Measurements from ENCODE around the gene NIN.

DNA sequence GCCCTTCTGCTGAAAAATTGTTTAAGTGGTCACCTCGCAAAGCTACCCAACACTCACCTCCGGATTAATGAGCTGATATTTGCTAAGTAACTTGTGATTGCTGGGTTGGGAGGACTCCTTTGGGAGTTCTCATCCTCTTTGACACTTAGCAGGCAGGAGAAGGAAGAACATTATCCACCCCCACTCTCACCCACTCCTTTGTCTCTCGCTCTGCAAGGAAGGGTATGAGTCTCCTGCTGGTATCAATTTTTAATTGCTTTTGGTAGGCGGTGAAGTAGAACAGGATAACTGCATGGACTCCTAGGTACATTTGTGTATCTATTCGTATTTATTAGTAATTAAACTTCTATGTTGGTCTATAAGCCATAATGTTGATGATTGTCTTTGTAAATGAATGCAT, 34.0 kb upstream of the NIN start:
- no peak for TF ChIP-seq TAF1 (IDR thresholded peaks at IDR 0.05; ENCODE audit: low read depth)
- TF ChIP-seq, protein P1, sequence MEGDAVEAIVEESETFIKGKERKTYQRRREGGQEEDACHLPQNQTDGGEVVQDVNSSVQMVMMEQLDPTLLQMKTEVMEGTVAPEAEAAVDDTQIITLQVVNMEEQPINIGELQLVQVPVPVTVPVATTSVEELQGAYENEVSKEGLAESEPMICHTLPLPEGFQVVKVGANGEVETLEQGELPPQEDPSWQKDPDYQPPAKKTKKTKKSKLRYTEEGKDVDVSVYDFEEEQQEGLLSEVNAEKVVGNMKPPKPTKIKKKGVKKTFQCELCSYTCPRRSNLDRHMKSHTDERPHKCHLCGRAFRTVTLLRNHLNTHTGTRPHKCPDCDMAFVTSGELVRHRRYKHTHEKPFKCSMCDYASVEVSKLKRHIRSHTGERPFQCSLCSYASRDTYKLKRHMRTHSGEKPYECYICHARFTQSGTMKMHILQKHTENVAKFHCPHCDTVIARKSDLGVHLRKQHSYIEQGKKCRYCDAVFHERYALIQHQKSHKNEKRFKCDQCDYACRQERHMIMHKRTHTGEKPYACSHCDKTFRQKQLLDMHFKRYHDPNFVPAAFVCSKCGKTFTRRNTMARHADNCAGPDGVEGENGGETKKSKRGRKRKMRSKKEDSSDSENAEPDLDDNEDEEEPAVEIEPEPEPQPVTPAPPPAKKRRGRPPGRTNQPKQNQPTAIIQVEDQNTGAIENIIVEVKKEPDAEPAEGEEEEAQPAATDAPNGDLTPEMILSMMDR (IDR thresholded peaks at IDR 0.05; ENCODE audit: poor library complexity, severe bottlenecking) = no peak
- no peak for TF ChIP-seq EZH2 (IDR thresholded peaks at IDR 0.05; ENCODE audit: borderline replicate concordance, insufficient read depth, low read length, poor library complexity, severe bottlenecking)
- no peak for TF ChIP-seq POLR2AphosphoS5 (IDR thresholded peaks at IDR 0.05)
- TF ChIP-seq RAD21 (conservative IDR thresholded peaks at IDR 0.05) = no peak
- TF ChIP-seq EP300 (conservative IDR thresholded peaks at IDR 0.05; ENCODE audit: poor library complexity, severe bottlenecking) = no peak
